Nucleus accumbens (tissue), 56 donors: ENCODE results near the gene ZBTB5.
"Not testable (repeated sequence)": the region's sequence is repeated elsewhere in the genome, so short reads cannot be mapped to it uniquely, and the experiment has no call there.

ENCODE experiments used
- DNase-seq, 56 donors: peaks; one replicate each; lab custom pipeline; 2025; lab: John Stamatoyannopoulos, UW

ZBTB5 gene

DNA sequence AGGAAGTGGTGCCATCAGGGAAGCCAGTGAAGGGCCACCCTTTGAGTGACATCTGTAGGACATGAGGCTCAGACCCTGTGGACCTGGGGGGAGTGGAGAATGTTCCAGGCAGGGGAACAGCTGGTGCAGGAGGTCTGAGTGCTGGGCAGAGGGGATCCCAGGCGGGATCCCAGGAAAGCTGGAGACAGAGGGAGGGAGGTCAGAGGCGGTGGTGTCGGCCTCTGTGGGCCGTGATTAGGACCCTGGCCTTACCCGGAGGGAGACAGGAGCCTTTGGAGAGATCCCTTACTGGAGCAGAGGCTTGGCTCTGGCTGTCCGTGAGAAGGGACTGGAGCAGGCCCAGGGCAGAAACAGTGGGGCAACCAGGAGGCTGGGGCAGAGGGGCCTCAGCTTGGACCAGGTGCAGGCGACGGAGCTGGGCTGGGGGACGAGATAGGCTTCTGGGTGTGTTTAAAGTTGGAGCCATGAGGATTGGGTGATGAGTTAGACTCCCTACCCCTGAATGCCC, 54.8 kb downstream of the ZBTB5 start:
- DNase-seq: no peak

DNA sequence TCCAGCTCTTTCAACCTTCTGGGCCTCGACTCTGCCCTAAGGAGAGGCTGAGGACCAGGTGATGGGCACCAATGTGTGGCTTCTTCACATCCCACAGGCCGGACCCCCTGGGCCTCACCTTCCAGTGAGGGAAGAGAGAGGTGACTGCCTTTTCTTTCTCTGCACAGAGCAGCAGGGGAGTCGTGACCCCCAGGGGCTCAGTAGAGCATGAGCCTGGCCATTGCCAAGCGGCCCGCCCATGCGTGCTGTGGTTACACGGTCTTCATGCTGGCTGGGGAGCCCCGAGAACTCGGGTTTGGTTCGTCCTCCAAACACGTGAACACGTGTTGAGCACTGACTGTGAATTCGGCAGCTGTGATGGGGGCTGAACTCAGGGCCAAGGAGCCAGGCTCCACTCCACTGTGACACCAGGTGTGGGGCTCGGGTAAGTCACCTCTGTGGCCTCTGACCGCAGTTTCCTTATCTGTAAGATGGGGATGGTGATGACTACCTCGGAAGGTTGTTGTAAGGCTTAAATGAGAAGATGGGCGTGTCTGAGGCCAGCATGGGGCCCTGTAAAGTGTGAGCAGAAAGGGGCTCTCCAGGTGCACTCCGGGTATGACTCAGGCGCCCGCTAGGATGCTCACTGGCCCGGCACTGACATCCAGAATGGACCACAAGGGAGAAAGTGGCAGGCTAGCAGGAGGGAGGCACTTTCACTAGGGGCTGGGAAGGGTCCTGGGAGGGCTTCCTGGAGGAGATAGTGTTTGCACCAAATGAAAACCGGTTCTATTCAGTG, 56.1 kb downstream of the ZBTB5 start:
- DNase-seq: no peak

DNA sequence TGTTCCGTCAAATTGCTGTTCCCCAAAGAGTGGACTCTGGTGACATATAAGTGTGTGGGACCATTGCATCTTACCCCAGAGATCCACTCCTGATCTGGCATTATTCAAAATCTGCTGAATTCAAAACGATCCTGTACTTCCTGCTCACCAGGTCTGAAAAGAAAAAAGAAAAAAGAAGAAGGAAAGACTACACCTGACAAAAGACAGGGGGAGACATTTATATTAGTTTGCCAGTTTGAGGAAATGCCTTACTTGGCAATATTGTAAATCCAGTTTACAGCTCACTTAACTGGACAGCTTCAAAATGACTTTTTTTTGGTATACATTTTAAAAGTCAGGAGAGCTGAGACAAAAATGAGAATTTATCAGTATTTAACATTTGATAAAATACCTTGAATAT, 57.8 kb downstream of the ZBTB5 start:
- no peak for DNase-seq

DNA sequence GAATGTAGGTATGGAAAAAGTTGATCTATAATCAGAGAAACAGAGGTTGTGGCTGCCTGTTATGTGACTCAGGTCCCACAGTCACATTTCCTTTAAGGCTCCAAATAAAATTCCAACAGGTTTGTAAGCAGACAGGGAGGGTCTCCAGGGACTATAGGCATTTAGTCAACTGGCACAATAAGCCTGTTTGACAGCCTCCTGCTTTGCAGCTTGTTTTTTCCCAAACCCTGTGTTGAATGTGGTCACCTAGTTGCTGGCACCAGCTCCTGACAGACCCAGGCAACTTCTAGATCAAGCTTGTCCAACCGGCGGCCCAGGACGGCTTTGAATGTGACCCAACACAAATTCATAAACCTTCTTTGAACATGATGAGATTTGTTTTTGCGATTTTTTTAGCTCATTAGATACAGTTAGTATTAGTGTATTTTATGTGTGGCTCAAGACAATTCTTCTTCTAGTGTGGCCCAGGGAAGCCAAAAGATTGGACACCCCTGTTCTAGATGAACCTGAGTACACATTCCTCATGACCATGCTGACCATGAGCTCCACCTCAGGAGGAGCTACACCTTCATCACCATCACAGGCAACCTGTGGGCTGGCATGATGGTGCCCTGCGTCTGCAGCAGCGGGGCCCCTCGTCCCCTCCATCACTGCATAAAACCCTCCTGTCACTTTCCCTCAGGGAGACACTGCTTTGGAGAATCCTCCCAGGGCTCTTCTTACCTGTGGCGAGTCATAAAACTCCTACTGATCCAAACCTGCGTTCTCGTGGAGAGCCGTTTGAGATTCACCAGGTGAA, 58.4 kb downstream of the ZBTB5 start:
- no peak for DNase-seq

DNA sequence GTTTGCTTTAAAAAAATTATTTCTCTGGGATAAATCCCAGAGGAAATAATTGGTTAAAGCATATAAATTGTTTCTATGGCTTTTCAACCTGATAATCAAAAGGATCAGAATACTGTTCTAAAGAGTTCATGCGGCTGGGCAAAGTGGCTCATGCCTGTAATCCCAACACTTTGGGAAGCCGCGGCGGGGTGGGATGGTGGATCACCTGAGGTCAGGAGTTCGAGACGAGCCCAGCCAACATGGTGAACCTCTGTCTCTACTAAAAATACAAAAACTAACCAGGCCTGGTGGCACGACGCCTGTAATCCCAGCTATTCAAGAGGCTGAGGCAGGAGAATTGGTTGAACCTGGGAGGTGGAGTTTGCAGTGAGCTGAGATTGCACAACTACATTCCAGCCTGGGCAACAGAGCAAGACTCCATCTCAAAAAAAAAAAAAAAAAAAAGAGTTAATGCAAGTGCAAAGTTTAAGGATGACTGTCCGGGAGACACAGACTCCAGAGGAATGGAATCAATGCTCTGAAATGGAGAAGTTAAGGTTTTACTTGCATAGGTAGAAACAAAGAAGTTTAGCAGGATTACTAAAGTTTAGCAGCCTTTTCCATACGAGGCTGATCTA, 59.4 kb downstream of the ZBTB5 start:
- no peak for DNase-seq

DNA sequence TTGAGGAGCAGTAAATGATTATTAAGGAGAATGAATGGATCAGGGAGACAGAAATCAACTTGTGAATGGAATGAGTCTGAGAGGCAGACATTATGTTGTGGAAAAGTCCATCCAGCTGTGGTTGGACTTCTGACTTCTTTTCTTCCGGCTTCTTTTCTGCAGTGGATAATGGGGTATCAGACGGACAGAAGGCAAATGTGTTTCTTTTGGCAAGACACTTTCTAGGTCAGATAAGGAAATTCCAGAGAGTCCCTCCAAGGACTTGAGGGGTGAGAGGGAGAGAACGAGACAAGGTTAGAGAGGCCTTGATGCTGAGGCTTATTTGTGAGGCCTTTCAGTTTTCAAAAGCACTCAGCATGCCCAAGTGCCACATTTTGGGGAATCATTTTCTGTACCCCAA, 59.9 kb downstream of the ZBTB5 start:
- DNase-seq: no peak

DNA sequence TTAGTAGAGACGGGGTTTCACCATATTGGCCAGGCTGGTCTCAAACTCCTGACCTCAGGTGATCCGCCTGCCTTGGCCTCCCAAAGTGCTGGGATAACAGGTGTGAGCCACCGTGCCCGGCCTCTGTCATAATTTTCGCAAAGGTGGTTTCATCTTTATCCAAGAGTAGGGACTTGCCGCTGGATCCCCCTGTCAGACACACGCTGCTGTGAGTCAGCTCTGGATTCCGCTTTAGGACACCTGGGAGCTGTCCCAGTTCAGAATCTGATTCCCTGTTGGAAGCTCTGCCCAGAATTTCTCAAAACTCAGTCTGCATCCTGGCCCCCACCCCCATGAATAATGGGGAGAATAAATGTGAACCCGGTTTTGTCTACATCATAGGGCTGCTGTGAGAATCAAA, 60.7 kb downstream of the ZBTB5 start:
- no peak for DNase-seq

DNA sequence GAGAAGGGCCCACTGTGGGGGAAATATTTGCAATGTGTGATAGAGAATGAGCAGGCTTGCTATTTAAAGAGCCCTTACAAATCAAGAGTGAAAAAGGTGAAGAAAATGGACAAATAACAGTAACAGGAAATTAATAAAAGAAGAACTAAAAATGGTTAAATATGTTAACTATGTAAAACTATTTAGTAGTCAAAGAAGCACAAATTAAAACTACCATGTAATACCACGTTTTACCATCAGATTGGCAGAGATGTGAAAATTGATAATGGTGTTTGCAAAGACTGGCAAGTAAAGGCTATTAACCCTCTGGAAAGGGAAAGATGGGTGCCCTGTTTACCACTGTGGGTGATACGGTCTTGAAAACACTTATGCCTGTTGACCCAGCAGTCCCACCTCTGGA, 65.9 kb downstream of the ZBTB5 start:
- DNase-seq: no peak

DNA sequence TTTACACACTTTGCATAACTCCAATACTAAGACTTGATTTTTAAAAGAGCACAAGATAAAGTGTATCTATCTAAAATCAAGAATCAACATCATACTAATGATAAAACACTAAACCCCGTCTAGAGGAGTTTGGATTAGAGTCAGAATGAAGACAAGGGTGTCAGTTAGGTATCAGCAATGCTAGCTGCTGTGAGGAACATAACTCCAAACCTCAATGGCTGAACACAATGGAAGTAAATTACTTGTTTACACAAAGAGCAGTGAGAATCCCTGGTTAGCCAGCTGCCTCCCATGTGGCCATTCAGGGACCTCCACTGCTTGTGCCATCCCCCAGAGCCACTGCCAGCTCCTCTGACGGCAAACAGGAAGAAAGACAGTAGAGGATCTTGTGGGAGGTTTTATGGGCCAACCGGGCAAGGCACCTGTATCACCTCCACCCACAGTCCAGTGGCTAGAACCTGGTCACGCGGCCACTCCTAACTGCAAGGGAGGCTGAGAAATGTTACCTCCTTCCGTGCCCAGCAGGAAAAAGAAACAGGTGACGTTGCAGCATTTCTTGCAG, 66.7 kb downstream of the ZBTB5 start:
- DNase-seq: no peak

DNA sequence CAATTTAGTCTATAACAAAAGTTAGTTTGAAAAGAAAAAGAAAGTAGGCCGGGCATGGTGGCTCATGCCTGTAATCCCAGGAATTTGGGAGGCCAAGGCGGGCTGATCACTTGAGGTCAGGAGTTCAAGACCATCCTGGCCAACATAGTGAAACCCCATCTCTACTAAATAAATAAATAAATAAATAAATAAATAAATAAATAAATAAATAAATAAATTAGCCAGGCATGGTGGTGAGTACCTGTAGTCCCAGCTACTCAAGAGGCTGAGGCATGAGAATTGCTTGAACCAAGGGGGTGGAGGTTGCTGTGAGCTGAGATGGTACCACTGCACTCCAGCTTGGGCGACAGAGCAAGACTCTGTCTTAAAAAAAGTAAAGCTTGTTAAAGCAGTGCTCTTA, 67.3 kb downstream of the ZBTB5 start:
- not testable (repeated sequence) for DNase-seq

DNA sequence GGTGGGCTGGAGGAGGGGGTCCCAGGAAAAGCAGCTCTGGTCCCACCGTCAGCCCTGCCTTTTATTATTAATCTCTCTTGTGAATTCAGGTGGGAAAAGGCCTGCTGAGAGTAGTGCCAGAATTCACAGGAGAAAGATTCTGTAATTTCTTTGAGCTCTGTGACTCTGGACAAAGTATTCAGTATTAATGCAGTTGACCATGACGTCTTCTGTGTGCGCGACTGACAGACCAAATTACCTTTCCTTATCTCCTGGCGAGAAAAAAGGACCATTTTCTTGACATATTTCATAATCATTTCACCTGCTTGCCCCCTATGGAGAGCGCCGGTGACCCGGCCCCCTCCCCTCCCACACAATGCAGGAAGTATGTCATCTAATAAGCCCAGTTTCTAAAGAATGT, 69.6 kb downstream of the ZBTB5 start:
- no peak for DNase-seq

DNA sequence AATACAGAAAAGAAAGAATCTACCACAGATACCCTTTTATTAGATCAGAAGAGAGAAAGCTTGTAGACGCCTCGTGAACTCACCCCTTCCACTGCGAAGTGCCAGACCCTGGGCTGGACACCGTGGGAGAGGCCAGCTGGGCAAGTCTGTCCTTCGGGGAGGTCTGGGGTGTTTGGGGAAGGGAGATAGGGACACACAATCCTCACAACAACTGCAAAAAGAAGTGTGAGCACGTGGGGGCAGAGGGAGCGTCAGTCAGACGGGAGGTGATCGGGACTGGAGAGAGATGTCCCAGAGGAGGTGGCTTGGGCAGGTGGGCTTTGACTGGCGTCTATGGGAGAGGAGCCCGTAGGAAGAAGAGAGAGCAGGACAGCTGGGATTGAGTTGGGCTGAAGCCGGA, 70.0 kb downstream of the ZBTB5 start:
- no peak for DNase-seq

DNA sequence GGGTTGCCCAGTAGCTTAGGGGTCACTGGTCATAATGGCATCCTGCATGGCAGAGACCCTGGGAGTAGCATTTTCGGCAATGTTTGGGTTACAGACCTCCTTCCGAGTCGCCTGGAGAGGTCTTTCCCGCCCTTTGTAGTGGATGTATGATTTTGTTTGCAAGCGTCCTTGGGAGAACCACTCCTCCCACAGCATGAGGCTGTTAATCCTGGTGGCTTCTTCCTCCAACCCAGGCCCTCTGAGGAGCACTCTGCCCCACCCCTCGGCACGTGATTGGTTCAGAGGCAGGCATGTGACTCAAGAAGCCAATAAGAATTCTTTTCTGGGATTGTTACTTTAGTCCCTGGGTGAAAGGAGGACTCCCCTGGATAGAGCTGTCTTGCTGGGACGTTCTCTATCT, 73.0 kb downstream of the ZBTB5 start:
- no peak for DNase-seq

DNA sequence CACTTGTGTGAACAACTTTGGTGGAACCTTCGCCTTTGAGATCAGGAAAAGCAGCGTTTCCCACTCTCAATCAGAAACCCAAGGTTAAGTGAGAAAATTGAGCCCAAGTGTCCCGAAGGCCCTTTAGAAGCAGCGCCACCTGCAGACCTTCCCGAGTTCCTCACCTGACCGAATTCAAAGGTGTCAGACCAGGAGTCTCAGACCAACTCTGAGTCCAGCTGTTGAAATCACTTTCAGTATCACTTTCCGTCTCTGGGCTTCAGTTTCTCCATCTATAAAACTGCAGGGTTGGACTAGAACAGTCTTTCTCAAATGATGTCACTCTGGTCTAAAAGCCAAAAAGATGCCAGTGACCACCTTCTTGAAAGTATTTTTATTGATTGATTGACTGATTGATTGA, 74.5 kb downstream of the ZBTB5 start:
- no peak for DNase-seq
